KG1 (cell line): ENCODE measurements around the gene RHBDD3.

Experiments used
- DNase-seq: peaks from one replicate; lab custom pipeline; 2025; lab: John Stamatoyannopoulos, UW

Gene RHBDD3

GRCh38 chr22:29269230-29269604 is 1.4 kb upstream of the RHBDD3 start:
- no peak for DNase-seq

GRCh38 chr22:29268511-29269229 is 889 bp upstream of the RHBDD3 start:
- DNase-seq = no peak

- DNase-seq = no peak
Measured at GRCh38 chr22:29267462-29267857, 321 bp downstream of the RHBDD3 start.

GRCh38 chr22:29266564-29267461 is 968 bp downstream of the RHBDD3 start:
- DNase-seq = no peak

- no peak for DNase-seq
Measured at GRCh38 chr22:29265929-29266328, 1.9 kb downstream of the RHBDD3 start.

- no peak for DNase-seq
Measured at GRCh38 chr22:29265305-29265704, 2.5 kb downstream of the RHBDD3 start.

- no peak for DNase-seq
Measured at GRCh38 chr22:29263791-29264276, 3.9 kb downstream of the RHBDD3 start.

- DNase-seq = no peak
Measured at GRCh38 chr22:29260601-29261315, 7.0 kb downstream of the RHBDD3 start.

- no peak for DNase-seq
Measured at GRCh38 chr22:29260031-29260560, 7.7 kb downstream of the RHBDD3 start.

- no peak for DNase-seq
Measured at GRCh38 chr22:29259253-29259899, 8.4 kb downstream of the RHBDD3 start.

- no peak for DNase-seq
Measured at GRCh38 chr22:29258407-29259252, 9.2 kb downstream of the RHBDD3 start.

GRCh38 chr22:29257751-29258181 is 10.0 kb downstream of the RHBDD3 start:
- DNase-seq = no peak

GRCh38 chr22:29256606-29257325 is 11.0 kb downstream of the RHBDD3 start:
- no peak for DNase-seq

GRCh38 chr22:29255064-29255621 is 12.6 kb downstream of the RHBDD3 start:
- DNase-seq = no peak

GRCh38 chr22:29254286-29254660 is 13.5 kb downstream of the RHBDD3 start:
- no peak for DNase-seq

- DNase-seq = no peak
Measured at GRCh38 chr22:29253561-29254285, 14.1 kb downstream of the RHBDD3 start.

- no peak for DNase-seq
Measured at GRCh38 chr22:29251981-29252911, 15.5 kb downstream of the RHBDD3 start.

GRCh38 chr22:29251265-29251664 is 16.5 kb downstream of the RHBDD3 start:
- DNase-seq = no peak
